GM18519 (cell line): Measurements from ENCODE around the gene TUBA1B.
"Not testable (repeated sequence)": the region's sequence is repeated elsewhere in the genome, so short reads cannot be mapped to it uniquely, and the experiment has no call there.

Experiments
- ATAC-seq: cut with Tn5 transposase; IDR thresholded peaks from one replicate; pipeline ENCODE4 v1.9.1; 2021; ENCODE audit warnings: mild to moderate bottlenecking, moderate library complexity; ENCODE audit not compliant: unreplicated experiment, low FRiP score

The TUBA1B gene

GRCh38 chr12:49127971-49128370, 3.2 kb downstream of the TUBA1B start:
- not testable (repeated sequence) for ATAC-seq

GRCh38 chr12:49126852-49127763, 4.1 kb downstream of the TUBA1B start:
- no peak for ATAC-seq

GRCh38 chr12:49121047-49121696, 10.0 kb downstream of the TUBA1B start:
- ATAC-seq = no peak

- no peak for ATAC-seq
Observed at GRCh38 chr12:49111206-49111605, 20.0 kb downstream of the TUBA1B start.

- peak; percentile 96 for ATAC-seq
Observed at GRCh38 chr12:49110464-49111155, 20.6 kb downstream of the TUBA1B start, which contains the start of gene LMBR1L. Gene LMBR1L (minus strand): TSS chr12:49110847. CDS start chr12:49110555, 292 bp downstream.

GRCh38 chr12:49109641-49110463, 21.3 kb downstream of the TUBA1B start:
- no peak for ATAC-seq

- ATAC-seq = no peak
Observed at GRCh38 chr12:49108958-49109404, 22.2 kb downstream of the TUBA1B start.

- no peak for ATAC-seq
Observed at GRCh38 chr12:49105504-49106084, 25.6 kb downstream of the TUBA1B start.

- ATAC-seq = no peak
Observed at GRCh38 chr12:49104822-49105221, 26.4 kb downstream of the TUBA1B start.

GRCh38 chr12:49100380-49100779, 30.8 kb downstream of the TUBA1B start:
- ATAC-seq = no peak

- no peak for ATAC-seq
Observed at GRCh38 chr12:49098703-49099102, 32.5 kb downstream of the TUBA1B start.

- no peak for ATAC-seq
Observed at GRCh38 chr12:49098035-49098451, 33.2 kb downstream of the TUBA1B start.

- no peak for ATAC-seq
Observed at GRCh38 chr12:49097381-49097780, 33.8 kb downstream of the TUBA1B start.

GRCh38 chr12:49094975-49095365, 36.2 kb downstream of the TUBA1B start:
- ATAC-seq = no peak

GRCh38 chr12:49094160-49094974, 36.8 kb downstream of the TUBA1B start, which contains the start of gene DHH:
Gene DHH (minus strand): TSS chr12:49094801. CDS start chr12:49094512, 289 bp downstream.
- ATAC-seq = no peak

GRCh38 chr12:49093792-49094159, 37.4 kb downstream of the TUBA1B start:
- ATAC-seq = no peak

GRCh38 chr12:49092816-49093406, 38.3 kb downstream of the TUBA1B start:
- ATAC-seq = no peak

GRCh38 chr12:49092086-49092815, 38.9 kb downstream of the TUBA1B start:
- ATAC-seq = no peak
